Epidermal melanocyte (primary cell): ENCODE results near the gene ZNF100.
"Not testable (repeated sequence)": the region's sequence is repeated elsewhere in the genome, so short reads cannot be mapped to it uniquely, and the experiment has no call there.

ENCODE experiments used
- DNase-seq: peaks from one replicate; pipeline ENCODE4 v3.0.0; 2011; ENCODE audit warnings: low spot score; ENCODE audit not compliant: insufficient read length

The ZNF100 gene

DNA sequence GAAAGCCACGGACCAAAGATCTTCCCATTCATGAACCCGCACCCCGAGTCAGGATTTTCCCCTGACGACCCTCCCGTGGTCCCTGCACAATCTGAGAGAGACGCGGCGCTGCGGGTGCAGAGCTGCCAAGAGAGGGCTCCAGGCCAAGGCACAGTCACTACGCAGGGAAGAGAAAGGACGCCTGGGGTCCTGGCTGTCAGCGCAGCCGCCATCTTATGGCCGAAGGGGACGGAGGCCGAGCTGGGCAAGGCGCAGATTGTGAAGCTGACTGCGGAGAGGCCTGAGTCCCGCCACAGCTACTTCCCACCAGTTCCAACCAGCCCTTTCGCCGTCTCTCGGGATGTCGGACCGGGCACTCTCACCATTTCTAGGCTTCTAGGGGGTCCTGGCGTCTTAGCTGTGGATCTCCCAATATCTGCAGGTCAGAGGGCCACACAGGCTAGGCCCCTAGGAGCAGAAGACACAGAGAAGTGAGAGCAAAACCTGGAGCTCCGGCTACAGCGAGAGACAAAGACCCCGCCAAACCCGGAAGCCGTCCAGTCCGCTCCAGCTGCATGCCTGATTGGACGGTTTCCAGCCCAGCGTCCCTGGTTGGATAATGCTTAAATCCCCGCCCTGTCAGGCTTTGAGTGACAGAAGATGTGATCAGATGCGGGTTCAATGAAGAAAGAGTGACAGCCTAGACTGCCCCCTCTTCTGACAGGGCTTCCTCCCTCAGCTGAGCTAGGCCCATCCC lies at the start of gene ZNF100:
Gene ZNF100 (minus strand): TSS at position 515 of the 736 bp plus-strand sequence. CDS start 150 bp downstream, at position 365.
- DNase-seq: peak; percentile 75

DNA sequence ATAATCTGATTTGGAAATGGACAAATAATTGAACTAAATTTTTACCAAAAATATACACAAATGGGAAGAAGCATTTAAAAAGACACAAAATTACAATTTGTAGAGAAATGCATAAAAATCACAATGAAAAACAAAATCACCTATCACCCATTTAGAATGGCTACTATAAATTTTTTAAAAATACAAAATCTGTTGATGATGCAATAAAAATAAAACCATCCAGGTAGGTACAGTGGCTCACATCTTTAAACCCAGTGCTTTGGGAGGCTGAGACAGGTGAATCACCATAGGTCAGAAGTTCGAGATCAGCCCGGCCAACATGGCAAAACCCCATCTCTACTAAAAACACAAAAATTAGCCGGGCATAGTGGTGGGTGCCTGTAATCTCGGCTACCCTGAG lies 45.1 kb upstream of the ZNF100 start:
- no peak for DNase-seq

DNA sequence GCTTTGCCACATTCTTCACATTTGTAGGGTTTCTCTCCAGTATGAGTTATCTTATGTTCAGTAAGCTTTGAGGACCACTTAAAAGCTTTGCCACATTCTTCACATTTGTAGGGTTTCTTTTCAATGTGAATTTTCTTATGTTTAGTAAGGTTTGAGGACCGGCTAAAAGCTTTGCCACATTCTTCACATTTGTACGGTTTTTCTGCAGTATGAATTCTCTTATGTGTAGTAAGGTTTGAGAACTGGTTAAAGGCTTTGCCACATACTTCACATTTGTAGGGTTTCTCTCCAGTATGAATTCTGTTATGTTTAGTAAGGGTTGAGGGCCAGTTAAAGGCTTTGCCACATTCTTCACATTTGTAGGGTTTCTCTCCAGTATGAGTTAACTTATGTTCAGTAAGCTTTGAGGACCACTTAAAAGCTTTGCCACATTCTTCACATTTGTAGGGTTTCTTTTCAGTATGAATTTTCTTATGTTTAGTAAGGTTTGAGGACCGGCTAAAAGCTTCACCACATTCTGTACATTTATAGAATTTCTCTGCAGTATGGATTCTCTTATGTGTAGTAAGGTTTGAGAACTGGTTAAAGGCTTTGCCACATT lies 41.1 kb upstream of the ZNF100 start:
- DNase-seq: not testable (repeated sequence)

DNA sequence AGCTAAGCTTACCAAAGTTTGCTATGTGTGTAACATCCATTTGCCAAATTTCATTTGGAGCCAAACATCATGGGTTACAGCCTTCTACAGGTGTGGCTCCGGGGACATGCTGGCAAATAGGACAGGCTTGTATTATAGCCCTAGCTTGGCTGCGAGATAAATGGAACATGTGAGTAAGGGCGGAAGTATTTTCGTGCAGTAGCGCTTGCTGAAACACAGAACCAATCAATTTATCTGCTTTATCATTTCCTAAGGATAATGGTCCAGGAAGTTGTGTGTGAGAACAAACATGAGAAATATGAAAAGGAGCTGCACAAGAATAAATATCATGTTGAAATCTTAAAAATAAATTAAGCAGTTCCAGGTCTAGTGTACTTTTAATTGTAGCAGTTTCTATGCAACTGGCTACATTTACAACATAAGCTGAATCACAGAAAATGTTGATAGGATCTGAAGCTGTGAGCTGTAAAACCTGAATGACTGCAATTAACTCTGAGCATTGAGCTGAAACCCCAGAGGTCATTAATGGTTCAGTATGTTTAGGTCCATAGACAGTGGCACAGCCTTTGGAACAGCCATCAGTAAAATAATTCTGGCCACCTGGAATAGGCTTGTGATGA lies 22.2 kb upstream of the ZNF100 start:
- no peak for DNase-seq

DNA sequence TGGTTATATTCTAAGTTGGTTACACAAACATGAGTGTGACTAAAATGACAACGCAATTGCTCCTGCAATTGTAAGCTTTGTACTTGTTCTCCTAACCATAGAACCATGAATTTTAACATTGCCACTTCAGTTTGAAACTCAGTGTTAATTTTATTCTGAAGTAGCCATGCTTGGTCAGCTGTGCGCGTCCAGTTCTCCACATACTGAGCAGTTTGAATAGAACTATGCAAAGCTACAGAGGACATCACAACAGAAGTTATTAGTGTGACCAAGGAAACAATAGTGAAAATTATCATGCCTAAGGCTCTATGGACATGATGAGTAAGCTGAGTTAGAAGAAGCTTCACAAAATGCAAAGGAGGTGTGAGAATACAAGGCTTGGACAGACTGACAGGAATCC lies 19.6 kb upstream of the ZNF100 start:
- DNase-seq: no peak

DNA sequence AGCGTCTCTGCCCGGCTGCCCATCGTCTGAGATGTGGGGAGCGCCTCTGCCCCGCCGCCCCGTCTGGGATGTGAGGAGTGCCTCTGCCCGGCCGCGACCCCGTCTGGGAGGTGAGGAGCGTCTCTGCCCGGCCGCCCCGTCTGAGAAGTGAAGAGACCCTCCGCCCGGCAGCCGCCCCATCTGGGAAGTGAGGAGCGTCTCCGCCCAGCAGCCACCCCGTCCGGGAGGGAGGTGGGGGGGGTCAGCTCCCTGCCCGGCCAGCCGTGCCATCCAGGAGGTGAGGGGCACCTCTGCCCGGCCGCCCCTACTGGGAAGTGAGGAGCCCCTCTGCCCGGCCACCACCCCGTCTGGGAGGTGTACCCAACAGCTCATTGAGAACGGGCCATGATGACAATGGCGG lies 8.4 kb upstream of the ZNF100 start:
- DNase-seq: not testable (repeated sequence)

DNA sequence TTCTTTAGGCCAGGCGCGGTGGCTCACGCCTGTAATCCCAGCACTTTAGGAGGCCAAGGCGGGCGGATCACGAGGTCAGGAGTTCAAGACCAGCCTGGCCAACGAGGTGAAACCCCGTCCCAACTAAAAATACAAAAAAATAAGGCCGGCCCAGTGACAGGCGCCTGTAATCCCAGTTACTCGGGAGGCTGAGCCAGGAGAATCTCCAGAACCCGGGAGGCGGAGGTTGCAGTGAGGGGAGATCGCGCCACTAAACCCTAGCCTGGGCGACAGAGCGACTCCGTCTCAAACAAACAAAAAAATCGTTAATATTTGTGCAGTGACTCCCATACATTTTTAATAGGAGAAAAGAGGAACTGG lies 694 bp downstream of the ZNF100 start:
- not testable (repeated sequence) for DNase-seq

DNA sequence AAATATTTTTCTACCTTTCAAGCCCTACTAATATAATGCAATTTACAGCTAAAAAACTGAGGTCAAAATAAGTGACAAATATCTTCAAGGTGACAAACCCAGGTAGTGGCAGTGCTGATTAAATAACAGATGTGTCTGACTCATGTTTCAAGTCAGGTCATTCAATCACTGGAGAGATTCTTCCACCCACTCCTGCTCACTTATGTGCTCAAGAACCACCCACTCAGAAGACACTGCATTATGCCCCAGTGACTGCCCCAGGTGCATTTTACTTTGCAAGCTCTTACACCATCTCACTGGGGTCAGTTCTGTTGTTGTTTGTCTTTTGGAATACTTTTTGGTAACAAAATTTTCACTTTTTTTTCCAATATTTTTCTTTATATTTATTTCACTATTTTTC lies 2.2 kb downstream of the ZNF100 start:
- no peak for DNase-seq

DNA sequence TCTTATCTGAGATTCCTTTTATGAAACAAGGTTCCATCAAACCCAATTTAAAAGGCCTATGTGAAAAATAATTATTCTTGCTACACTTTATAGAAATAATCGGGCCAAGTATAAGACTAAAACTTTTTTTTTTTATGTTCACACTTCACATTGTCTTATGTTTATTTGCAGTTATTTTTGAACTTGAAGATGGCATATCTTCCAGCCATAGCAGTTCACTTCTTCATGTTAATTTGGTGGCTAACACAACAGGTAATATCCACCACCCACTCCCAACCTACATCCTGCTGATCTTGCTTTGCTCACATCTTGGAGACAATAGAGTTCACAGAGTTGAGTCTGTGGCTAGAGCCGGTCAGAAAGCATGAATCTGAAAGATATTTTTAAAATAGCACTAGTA lies 5.8 kb downstream of the ZNF100 start:
- not testable (repeated sequence) for DNase-seq

DNA sequence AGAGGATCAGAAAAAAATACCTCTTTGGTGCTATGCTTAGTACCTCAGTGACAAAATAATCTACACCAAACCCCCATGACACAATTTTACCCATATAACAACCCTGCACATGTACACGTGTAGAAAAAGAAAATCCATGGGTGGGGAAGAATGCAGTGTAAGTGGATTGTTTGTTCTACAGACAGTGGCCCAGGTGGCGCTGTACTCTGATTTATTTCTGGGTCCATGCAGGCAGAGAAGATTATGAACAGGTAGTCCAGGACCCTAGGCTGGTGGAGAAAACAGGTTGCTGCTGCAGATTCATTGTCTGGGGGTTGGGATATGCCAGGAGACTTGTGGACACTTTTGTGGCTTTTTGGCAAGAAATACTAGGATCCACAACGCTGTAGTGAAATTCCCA lies 9.1 kb downstream of the ZNF100 start:
- DNase-seq: no peak

DNA sequence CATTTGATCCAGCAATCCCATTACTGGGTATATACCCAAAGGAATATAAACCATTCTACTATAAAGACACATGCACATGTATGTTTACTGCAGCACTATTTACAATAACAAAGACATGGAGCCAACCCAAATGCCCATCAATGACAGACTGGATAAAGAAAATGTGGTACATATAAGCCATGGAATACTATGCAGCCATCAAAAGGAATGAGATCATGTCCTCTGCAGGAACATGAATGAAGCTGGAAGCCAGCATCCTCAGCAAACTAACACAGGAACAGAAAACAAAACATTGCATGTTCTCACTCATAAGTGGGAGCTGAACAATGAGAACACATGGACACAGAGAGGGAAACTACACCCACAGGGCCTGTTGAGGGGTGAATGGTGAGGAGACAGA lies 11.8 kb downstream of the ZNF100 start:
- DNase-seq: not testable (repeated sequence)

DNA sequence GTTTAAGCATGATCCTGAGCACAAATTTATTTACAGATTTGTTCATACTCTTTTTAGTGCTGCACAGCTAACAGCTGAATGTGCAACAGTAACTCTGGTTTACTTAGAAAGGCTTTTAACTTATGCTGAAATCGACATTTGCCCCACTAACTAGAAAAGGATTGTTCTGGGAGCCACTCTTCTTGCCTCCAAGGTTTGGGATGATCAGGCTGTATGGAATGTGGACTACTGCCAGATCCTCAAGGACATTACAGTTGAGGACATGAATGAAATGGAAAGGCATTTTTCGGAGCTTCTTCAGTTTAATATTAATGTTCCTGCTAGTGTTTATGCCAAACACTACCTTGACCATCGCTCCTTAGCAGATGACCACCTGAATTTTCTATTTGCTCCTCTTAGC lies 16.0 kb downstream of the ZNF100 start:
- no peak for DNase-seq

DNA sequence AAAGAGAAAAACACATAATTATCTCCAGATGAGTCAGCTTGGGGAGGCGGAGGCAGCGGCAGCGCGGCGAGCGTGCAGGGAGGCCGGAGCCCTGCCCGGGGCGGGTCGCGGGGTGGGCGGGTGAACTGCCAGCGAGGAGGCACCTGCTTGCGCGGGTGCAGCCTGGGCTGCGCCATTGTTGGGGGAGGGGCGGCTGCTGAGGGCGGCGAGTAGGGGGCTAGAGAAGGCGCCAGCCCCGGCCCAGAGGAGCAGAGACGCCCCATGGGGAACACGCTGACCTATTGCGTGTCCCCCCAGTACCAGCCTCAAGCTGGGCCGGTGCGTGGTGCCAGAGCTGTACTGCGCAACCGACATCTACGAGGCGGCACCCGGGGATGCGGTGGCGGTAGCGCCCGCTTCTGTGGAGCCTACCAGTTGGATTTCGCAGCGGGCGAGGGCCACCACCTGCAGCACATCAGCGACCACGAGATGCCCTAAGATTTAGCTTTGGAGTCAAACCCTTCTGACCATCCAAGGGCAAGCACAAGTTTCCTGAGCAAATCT lies 16.7 kb downstream of the ZNF100 start:
- no peak for DNase-seq

DNA sequence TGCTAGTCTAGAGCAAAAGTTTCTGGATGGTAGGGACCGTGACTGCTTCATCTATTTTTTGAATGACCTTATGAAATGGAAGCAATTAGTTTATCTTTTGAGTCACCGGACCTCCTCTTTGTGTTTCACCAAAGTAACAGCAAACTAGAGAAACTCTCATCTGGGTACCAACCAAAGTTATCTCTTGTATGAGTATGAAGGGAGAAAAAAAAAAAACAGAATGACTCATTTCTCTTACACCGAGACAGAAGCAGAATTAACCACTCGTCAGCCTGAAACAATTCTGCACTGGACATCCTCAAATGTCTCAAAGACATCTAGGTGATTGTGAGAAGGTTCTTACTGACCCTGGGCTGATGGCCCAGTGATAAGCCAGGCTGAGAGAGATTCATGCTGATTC lies 18.3 kb downstream of the ZNF100 start:
- no peak for DNase-seq

DNA sequence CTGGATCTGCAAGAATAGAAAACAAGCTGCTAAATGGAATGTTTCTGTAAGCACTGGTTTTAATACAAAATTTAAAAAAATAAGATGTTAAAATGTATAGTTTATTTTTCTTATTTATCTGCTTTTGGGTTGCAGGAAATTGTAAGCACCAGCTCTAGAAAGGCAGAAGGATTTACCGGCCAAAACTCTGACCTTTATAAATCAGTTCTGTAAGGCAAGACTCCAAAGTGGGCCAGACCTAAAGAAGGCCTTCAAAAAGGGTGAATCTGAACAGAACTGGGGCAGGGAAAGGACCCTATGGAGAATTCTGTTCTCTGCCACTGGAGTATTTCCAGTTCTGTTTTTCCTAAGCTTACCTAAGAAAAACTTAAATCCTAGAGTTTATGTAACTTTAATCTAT lies 19.3 kb downstream of the ZNF100 start:
- no peak for DNase-seq

DNA sequence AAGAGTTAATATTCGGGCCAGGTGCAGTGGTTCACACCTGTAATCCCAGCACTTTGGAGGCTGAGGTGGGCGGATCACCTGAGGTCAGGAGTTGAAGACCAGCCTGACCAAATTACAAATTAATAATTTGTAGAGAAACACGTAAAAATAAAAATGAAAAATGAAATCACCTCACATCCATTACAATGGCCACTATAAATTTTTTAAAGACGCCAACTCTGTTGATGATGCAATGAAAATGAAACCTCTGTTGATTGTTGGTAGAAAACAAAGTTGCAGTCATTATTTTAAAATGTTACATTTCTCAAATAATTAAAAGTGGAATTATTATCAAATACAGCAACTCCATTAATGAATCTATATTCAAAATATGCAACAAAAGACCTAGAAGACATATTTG lies 26.8 kb downstream of the ZNF100 start:
- DNase-seq: no peak

DNA sequence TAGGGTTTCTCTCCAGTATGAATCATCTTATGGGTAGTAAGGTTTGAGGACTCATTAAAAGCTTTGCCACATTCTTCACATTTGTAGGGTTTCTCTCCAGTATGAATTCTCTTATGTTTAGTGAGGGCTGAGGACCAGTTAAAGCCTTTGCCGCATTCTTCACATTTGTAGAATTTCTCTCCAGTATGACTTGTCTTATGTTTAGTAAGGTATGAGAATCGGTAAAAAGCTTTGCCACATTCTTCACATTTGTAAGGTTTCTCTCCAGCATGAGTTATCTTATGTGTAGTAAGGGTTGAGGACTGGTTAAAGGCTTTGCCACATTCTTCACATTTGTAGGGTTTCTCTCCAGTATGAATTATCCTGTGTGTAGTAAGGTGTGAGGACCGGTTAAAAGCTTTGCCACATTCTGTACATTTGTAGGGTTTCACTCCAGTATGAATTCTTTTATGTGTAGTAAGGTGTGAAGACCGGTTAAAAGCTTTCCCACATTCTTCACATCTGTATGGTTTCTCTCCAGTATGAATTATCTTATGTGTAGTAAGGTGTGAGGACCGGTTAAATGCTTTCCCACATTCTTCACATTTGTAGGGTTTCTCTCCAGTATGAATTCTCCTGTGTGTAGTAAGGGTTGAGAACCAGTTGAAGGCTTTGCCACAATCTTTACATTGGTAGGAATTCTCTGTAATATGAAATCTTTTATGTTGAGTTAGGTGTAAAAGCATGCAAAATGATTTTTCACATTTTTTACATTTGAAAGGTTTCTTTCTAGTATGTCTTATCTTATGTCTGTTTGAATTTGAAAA lies 40.2 kb downstream of the ZNF100 start:
- not testable (repeated sequence) for DNase-seq

DNA sequence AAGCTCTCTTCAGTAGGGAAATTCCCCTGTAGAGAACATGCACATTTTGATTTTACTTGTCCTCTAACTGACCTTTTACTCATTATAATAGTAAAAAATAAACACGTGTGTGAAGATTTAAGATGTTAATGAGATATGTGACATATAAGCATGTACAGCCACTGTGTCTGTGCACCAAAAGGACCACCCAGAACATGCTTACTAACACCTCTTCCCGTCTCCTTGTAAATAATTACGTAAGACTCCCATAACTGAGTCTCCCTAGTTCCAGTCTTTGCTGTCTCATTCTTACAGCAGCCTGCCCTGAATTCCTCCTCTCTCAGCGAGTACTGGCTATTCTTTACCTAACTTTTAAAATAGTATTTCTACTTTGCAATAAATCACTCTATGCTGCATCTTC lies 53.6 kb downstream of the ZNF100 start:
- no peak for DNase-seq

DNA sequence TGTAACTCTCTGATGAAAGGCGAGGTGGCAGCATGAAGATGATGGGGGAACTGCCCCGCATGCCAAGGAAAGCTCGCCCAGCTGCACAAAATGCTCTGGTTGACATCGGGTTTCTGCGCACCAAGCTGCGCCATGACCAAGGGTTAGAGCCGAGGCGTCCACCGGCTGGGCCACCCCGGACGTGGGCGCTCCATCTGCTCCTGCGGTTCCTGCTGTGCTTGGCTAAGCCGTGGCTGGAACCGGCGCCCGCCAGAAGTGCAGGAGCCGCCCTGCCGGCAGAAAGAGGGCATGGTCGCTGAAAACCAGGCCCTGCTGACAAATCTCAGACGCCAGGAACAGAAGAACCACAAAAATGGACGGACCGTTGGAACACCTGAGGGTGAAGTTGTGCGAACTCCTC lies 57.9 kb downstream of the ZNF100 start:
- no peak for DNase-seq

DNA sequence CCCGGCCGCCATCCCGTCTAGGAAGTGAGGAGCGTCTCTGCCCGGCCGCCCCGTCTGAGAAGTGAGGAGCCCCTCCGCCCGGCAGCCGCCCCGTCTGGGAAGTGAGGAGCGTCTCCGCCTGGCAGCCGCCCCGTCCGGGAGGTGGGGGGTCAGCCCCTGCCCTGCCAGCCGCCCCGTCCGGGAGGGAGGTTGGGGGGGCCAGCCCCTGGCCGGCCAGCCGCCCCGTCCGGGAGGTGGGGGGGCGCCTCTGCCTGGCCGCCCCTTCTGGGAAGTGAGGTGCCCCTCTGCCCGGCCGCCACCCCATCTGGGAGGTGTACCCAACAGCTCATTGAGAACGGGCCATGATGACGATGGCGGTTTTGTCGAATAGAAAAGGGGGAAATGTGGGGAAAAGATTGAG lies 59.5 kb downstream of the ZNF100 start:
- DNase-seq: not testable (repeated sequence)

DNA sequence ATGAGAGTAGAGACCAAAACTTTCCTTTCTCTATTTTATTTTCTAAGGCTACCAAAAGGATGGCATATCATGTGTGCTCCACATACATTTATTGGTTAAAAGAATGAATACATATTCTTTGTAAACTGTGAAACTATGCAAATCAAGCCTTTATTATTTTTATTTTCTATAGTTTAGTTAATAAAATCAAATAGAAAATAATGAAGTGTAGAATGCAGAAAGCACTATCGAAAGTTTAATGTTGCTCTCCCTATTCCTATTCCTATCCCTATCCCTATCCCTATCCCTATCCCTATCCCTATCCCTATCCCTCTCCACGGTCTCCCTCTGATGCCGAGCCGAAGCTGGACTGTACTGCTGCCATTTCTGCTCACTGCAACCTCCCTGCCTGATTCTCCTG lies 60.3 kb downstream of the ZNF100 start:
- no peak for DNase-seq

DNA sequence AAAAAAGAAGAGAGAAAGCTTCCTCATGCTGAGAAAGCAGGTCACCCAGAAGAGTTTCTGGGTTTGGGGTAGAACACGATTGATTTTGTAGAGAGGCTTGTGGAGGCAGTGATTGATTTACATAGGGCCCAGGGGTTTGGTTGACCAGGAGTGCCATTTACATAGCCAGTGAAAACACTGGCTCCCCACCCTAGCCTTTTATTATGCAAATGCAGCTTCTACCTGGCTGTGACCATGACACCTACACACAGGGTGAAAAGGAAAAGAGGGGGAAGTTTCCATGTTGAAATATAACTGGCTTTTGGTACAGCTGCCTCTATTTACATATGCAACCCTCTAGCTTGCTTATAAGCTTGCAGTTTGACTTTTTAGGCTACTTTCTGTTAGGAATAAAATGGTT lies 62.0 kb downstream of the ZNF100 start:
- no peak for DNase-seq
